SK-N-MC (cell line): ENCODE measurements around the gene TDRD12.

Source experiments
- DNase-seq: peaks from one replicate; pipeline ENCODE4 v3.0.0-alpha.2; 2011; ENCODE audit warnings: low read depth, low spot score
- H3K27ac ChIP-seq: fragments of 200-600 bp; sonication (generic); 2 replicates; pipeline ENCODE4 v1.5.1; 2016; ENCODE audit warnings: mixed run types
- H3K36me3 ChIP-seq: fragments of 200-600 bp; sonication (generic); 2 replicates; pipeline ENCODE4 v1.6.1; 2017; ENCODE audit warnings: antibody characterized with exemption, low read length, mixed read lengths; ENCODE audit not compliant: insufficient read depth
- H3K4me3 ChIP-seq: fragments of 200-600 bp; sonication (generic); 2 replicates; pipeline ENCODE4 v1.5.1; 2016
- H3K9ac ChIP-seq: fragments of 200-600 bp; sonication (generic); 2 replicates; pipeline ENCODE4 v1.8.0; 2017; ENCODE audit warnings: mixed run types, mixed read lengths; ENCODE audit not compliant: insufficient read length
- H3K9me3 ChIP-seq: fragments of 200-600 bp; sonication (generic); 2 replicates; pipeline ENCODE4 v1.6.1; 2017; ENCODE audit warnings: low read depth, mild to moderate bottlenecking, antibody characterized with exemption, low read length, moderate library complexity, mixed read lengths
- EZH2 ChIP-seq: fragments of 200-600 bp; sonication (generic); IDR thresholded peaks from one replicate; pipeline ENCODE4 v1.6.1; 2017; ENCODE audit warnings: antibody characterized with exemption
- FOXP2 ChIP-seq: optimal IDR thresholded peaks from 2 replicates; pipeline ENCODE3; 2011; ENCODE audit warnings: mild to moderate bottlenecking, moderate library complexity; ENCODE audit not compliant: insufficient read depth; ENCODE audit errors: extremely low read length, control extremely low read depth
- POLR2AphosphoS5 ChIP-seq: IDR thresholded peaks from 2 replicates; pipeline ENCODE4 v1.6.1; 2012; ENCODE audit warnings: mild to moderate bottlenecking, low read depth, low read length, borderline replicate concordance

The TDRD12 gene

DNA sequence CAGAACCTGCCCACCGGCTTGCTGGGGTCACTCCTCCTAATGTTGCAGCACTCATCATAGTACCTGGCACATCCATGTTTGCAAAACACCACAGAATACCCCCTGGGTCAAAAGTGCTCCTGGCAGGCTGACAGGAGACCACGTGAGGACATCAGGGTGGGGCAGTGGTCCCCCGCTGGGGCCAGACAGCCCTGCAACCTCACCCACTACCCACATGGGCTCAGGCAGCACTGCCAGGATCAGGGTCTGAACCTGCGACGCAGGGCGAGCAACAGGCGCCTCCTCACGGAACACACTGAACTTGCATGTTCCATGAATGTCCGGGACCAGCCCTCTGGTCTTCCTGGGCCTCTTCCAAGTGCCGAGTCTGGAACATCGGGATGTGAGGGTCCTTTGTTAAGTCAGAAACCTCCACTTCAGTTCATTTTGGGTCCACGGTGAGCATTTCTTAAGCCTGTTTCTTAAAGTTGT, 151.4 kb downstream of the TDRD12 start:
- no peak overlapping the region for H3K27ac ChIP-seq
- H3K9ac ChIP-seq, result no peak overlapping the region
- DNase-seq, result no peak
- no peaks in the 10 kb centered on the region for H3K36me3 ChIP-seq
- no peaks in the 10 kb centered on the region for H3K9me3 ChIP-seq
- H3K4me3 ChIP-seq, result no peak overlapping the region
- TF ChIP-seq EZH2 (no peak), FOXP2 (no peak), POLR2AphosphoS5 (no peak)

GRCh38 chr19:32872391-32872790, 152.8 kb downstream of the TDRD12 start:
- Histone ChIP-seq H3K27ac (no peak overlapping the region), H3K36me3 (no peaks in the 10 kb centered on the region), H3K9ac (no peak overlapping the region), H3K4me3 (no peak overlapping the region), H3K9me3 (no peaks in the 10 kb centered on the region)
- TF ChIP-seq FOXP2 (no peak), EZH2 (no peak), POLR2AphosphoS5 (no peak)
- DNase-seq, result no peak

GRCh38 chr19:32873247-32873959, 153.8 kb downstream of the TDRD12 start:
- Histone ChIP-seq H3K27ac (no peak overlapping the region), H3K4me3 (no peak overlapping the region), H3K9me3 (no peaks in the 10 kb centered on the region), H3K36me3 (no peaks in the 10 kb centered on the region), H3K9ac (no peak overlapping the region)
- DNase-seq, result no peak
- TF ChIP-seq POLR2AphosphoS5 (no peak), EZH2 (no peak), FOXP2 (no peak)

- no peak for TF ChIP-seq EZH2
- TF ChIP-seq POLR2AphosphoS5, result no peak
- no peak for TF ChIP-seq FOXP2
- Histone ChIP-seq H3K4me3 (no peak overlapping the region), H3K9ac (no peak overlapping the region), H3K9me3 (no peaks in the 10 kb centered on the region), H3K36me3 (no peaks in the 10 kb centered on the region), H3K27ac (no peak overlapping the region)
- DNase-seq, result no peak
Observed at GRCh38 chr19:32874605-32875004, 155.0 kb downstream of the TDRD12 start.

- Histone ChIP-seq H3K36me3 (no peaks in the 10 kb centered on the region), H3K4me3 (no peak overlapping the region), H3K9ac (no peak overlapping the region), H3K27ac (no peak overlapping the region), H3K9me3 (no peaks in the 10 kb centered on the region)
- TF ChIP-seq POLR2AphosphoS5 (no peak), EZH2 (no peak), FOXP2 (no peak)
- DNase-seq, result no peak
Observed at GRCh38 chr19:32875428-32875827, 155.9 kb downstream of the TDRD12 start.

GRCh38 chr19:32876236-32876918, 156.8 kb downstream of the TDRD12 start:
- Histone ChIP-seq H3K9ac (no peak overlapping the region), H3K4me3 (no peak overlapping the region), H3K27ac (no peak overlapping the region), H3K9me3 (no peaks in the 10 kb centered on the region), H3K36me3 (no peaks in the 10 kb centered on the region)
- no peak for DNase-seq
- TF ChIP-seq EZH2 (no peak), FOXP2 (no peak), POLR2AphosphoS5 (no peak)

- H3K9ac ChIP-seq, result no peak overlapping the region
- no peak overlapping the region for H3K4me3 ChIP-seq
- TF ChIP-seq EZH2, result no peak
- no peak for TF ChIP-seq POLR2AphosphoS5
- no peak for TF ChIP-seq FOXP2
- no peak overlapping the region for H3K27ac ChIP-seq
- no peaks in the 10 kb centered on the region for H3K36me3 ChIP-seq
- no peaks in the 10 kb centered on the region for H3K9me3 ChIP-seq
- DNase-seq, result no peak
Observed at GRCh38 chr19:32876919-32877285, 157.3 kb downstream of the TDRD12 start.
